ENCODE results near the gene FAM107B. TPM values are rescaled to one million over a fixed set of nuclear protein-coding genes. Genes with fewer than 3 reads are reported as not detected.
A peak's percentile ranks its signal among the peaks of the same experiment; 100 is the strongest.

FAM107B gene
- total and polyA plus RNA-seq, 2 of the 13 experiments (the other 11 are each of a cell fraction or from before 2014, with no cell fraction given), result 15.7 to 24.8 TPM

DNA sequence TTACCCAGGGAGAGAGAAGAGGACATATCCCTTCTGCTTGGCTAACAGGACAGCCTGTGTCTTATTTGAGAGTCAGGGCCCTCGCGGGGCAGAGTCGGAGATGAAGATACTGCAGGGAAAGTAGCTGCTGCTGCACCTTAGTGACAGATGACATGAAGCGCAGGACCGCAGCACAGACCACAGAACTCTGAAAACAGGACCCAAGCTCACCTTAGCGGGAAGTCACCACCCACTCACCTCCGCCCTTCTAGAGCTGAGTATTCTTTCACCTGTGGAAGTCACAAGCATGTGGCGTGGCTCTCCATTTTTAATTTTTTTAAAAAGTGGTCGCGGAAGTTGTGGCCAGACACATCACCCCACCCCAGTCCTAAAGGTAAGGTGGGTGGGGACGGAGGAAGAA is 191.4 kb downstream of the FAM107B start (continued):
- TF ChIP-seq PHF5A (CRISPR knock-in tag; IDR thresholded peaks at IDR 0.05; ENCODE audit: low read depth, unreplicated experiment), result no peak

DNA sequence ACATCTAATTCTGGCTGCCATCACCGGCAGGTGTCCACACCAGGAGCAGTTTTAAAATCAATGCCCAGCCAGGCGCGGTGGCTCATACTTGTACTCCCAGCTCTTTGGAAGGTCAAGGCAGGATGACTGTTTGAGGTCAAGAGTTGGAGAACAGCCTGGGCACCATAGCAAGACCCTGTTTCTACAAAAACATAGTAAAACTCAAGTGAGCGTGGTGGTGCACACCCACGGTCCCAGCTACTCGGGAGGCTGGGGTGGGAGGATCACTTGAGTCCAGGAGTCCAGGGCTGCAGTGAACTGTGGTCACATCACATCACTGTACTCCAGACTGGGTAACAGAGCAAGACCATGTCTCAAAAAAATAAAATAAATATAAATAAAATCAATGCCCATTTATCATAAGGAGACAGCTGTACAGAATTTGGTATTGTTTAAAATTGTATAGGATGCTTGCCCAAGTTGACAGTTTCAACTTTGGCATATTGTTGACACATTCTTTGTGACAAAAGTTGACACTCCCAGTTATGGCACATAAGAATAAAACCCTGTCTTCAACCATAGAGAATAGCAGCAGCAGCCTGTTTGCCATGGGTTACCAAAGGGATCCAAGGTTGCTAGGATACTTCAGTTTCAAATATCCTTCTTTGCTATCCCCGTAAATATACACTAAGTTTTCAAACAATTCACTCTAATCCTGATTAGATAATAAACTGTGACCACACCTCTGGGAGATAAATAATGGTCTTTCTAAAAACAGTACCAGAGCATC is 193.0 kb downstream of the FAM107B start:
- no peaks in the 10 kb centered on the region for H3K9me3 ChIP-seq (ENCODE audit: low read length)
- FAIRE-seq, result no peak
- H2AFZ ChIP-seq (ENCODE audit: low read length), result no peak overlapping the region
- no peak overlapping the region for H3K9ac ChIP-seq (ENCODE audit: insufficient read depth, low read depth, low read length)
- H3K4me3 ChIP-seq (replicated peaks in 1 of 3; ENCODE audit: insufficient read depth in 1 of 3, low read depth in 2 of 3, low read length in 3 of 3), result no peak overlapping the region
- in situ Hi-C loops (cut with HindIII; ENCODE audit: extremely low pct_ligation_motif_present, low pct_unique_long_range_greater_than_20kb), result no loop called here
- CTCF ChIA-PET (ENCODE audit: low intra/inter-chr PET ratio, low total read pairs), result no interaction called here
- 92% methylated on average over 6 of the region's 7 CpGs for WGBS (ENCODE audit: low lambda C conversion rate)
- peaks cover 83% of the 10 kb centered on the region for H3K4me1 ChIP-seq (ENCODE audit: insufficient read depth, low read length)
- no TSS peak for BruUV-seq (replicated peaks)
- no peak overlapping the region for H3K4me2 ChIP-seq (ENCODE audit: low read depth, low read length)
- H3K27me3 ChIP-seq (ENCODE audit: control insufficient read depth in 1 of 2, insufficient read depth in 2 of 2, low read length in 2 of 2), result no peaks in the 10 kb centered on the region
- H3K79me2 ChIP-seq (ENCODE audit: insufficient read depth, low read length), result peaks cover 58% of the 10 kb centered on the region
- POLR2A ChIA-PET, result no interaction called here
- H3K27ac ChIP-seq (ENCODE audit: extremely low read length, insufficient read depth, low read length), result no peak overlapping the region
- intact Hi-C loops (cut with micrococcal nuclease; ENCODE audit: unreplicated experiment), result no loop called here
- ATAC-seq, result no peak
- H4K20me1 ChIP-seq (ENCODE audit: insufficient read depth, low read length), result no peaks in the 10 kb centered on the region
- DNase-seq (ENCODE audit: low spot score), result no peak
- TF ChIP-seq, protein P1, sequence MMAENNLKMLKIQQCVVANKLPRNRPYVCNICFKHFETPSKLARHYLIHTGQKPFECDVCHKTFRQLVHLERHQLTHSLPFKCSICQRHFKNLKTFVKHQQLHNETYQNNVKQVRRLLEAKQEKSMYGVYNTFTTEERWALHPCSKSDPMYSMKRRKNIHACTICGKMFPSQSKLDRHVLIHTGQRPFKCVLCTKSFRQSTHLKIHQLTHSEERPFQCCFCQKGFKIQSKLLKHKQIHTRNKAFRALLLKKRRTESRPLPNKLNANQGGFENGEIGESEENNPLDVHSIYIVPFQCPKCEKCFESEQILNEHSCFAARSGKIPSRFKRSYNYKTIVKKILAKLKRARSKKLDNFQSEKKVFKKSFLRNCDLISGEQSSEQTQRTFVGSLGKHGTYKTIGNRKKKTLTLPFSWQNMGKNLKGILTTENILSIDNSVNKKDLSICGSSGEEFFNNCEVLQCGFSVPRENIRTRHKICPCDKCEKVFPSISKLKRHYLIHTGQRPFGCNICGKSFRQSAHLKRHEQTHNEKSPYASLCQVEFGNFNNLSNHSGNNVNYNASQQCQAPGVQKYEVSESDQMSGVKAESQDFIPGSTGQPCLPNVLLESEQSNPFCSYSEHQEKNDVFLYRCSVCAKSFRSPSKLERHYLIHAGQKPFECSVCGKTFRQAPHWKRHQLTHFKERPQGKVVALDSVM (CRISPR knock-in tag; IDR thresholded peaks at IDR 0.05), result peak; percentile 55
- TF ChIP-seq ZNF121 (CRISPR knock-in tag; IDR thresholded peaks at IDR 0.05), result peak; percentile 37; the same call in 1 of the 2 replicates
- TF ChIP-seq ZNF460 (CRISPR knock-in tag; IDR thresholded peaks at IDR 0.05; ENCODE audit: borderline replicate concordance), result peak; percentile 63
- TF ChIP-seq CC2D1A (CRISPR knock-in tag; IDR thresholded peaks at IDR 0.05), result no peak
- TF ChIP-seq, protein P2, sequence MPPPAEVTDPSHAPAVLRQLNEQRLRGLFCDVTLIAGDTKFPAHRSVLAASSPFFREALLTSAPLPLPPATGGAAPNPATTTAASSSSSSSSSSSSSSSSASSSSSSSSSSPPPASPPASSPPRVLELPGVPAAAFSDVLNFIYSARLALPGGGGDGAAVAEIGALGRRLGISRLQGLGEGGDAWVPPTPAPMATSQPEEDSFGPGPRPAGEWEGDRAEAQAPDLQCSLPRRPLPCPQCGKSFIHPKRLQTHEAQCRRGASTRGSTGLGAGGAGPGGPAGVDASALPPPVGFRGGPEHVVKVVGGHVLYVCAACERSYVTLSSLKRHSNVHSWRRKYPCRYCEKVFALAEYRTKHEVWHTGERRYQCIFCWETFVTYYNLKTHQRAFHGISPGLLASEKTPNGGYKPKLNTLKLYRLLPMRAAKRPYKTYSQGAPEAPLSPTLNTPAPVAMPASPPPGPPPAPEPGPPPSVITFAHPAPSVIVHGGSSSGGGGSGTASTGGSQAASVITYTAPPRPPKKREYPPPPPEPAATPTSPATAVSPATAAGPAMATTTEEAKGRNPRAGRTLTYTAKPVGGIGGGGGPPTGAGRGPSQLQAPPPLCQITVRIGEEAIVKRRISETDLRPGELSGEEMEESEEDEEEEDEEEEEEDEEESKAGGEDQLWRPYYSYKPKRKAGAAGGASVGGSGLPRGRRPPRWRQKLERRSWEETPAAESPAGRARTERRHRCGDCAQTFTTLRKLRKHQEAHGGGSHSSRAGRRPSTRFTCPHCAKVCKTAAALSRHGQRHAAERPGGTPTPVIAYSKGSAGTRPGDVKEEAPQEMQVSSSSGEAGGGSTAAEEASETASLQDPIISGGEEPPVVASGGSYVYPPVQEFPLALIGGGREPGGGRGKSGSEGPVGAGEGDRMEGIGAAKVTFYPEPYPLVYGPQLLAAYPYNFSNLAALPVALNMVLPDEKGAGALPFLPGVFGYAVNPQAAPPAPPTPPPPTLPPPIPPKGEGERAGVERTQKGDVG (CRISPR knock-in tag; IDR thresholded peaks at IDR 0.05; ENCODE audit: borderline replicate concordance), result no peak
- H3K36me3 ChIP-seq (replicated peaks in 1 of 2; ENCODE audit: control insufficient read depth in 1 of 2, insufficient read depth in 2 of 2, low read length in 2 of 2), result no peaks in the 10 kb centered on the region; a peak in 1 of 5 replicates
